Fibroblast of lung (primary cell): Measurements from ENCODE around the gene SERHL2. TPM values are rescaled to one million over a fixed set of nuclear protein-coding genes. Genes with fewer than 3 reads are reported as not detected.
"Not testable (repeated sequence)": the region's sequence is repeated elsewhere in the genome, so short reads cannot be mapped to it uniquely, and the experiment has no call there.

Source experiments
- DNase-seq, 2 donors: peaks; one replicate each; pipeline versions ENCODE4 v3.0.0 to v3.0.0-alpha.2; 2010; ENCODE audit warnings: low read depth in 2 of 2
- H2AFZ ChIP-seq: 2 replicates; pipeline ENCODE4 v1.5.1; 2012; ENCODE audit warnings: low read length, control low read depth, inconsistent platforms
- H3K27ac ChIP-seq: 2 replicates; pipeline ENCODE4 v1.5.1; 2011; ENCODE audit warnings: low read length, control low read depth; ENCODE audit not compliant: insufficient read depth
- H3K27me3 ChIP-seq: 2 replicates; pipeline ENCODE4 v1.5.1; 2011; ENCODE audit warnings: mild to moderate bottlenecking, low read length; ENCODE audit not compliant: control insufficient read depth, insufficient read depth
- H3K36me3 ChIP-seq: 2 replicates; pipeline ENCODE4 v1.5.1; 2011; ENCODE audit warnings: low read length; ENCODE audit not compliant: control insufficient read depth, insufficient read depth
- H3K4me1 ChIP-seq: 2 replicates; pipeline ENCODE4 v1.5.1; 2011; ENCODE audit warnings: low read length; ENCODE audit not compliant: control insufficient read depth, insufficient read depth; ENCODE audit errors: extremely low read depth
- H3K4me2 ChIP-seq: 2 replicates; pipeline ENCODE4 v1.5.1; 2011; ENCODE audit warnings: low read length, control low read depth; ENCODE audit not compliant: insufficient read depth; ENCODE audit errors: extremely low read depth
- H3K4me3 ChIP-seq, 4 experiments: fragments of 200-600 bp in 1 of 4; sonication (generic) in 1 of 4; replicated peaks in 1 of 4; 2 replicates each; pipeline ENCODE4 v1.5.1; 2011 to 2016; ENCODE audit warnings: low read length in 4 of 4, low read depth in 3 of 4, mild to moderate bottlenecking in 3 of 4, control low read depth in 2 of 4, inconsistent platforms in 1 of 4, mixed read lengths in 1 of 4; ENCODE audit not compliant: insufficient read depth in 1 of 4; ENCODE audit errors: control extremely low read depth in 1 of 4
- H3K79me2 ChIP-seq: 2 replicates; pipeline ENCODE4 v1.5.1; 2012; ENCODE audit warnings: mild to moderate bottlenecking, low read length, inconsistent platforms; ENCODE audit not compliant: control insufficient read depth, insufficient read depth
- H3K9ac ChIP-seq: 2 replicates; pipeline ENCODE4 v1.5.1; 2011; ENCODE audit warnings: mild to moderate bottlenecking, low read length, control low read depth; ENCODE audit not compliant: insufficient read depth
- H3K9me3 ChIP-seq: 2 replicates; pipeline ENCODE4 v1.5.1; 2012; ENCODE audit warnings: low read depth, low read length; ENCODE audit not compliant: control insufficient read depth, insufficient read depth
- H4K20me1 ChIP-seq: 2 replicates; pipeline ENCODE4 v1.5.1; 2011; ENCODE audit warnings: low read length; ENCODE audit not compliant: control insufficient read depth, insufficient read depth; ENCODE audit errors: extremely low read depth
- CTCF ChIP-seq, 2 donors: IDR thresholded peaks in 1 of 2; conservative IDR thresholded peaks in 1 of 2; 1 replicate in 1 of 2; 2 replicates in 1 of 2; pipeline ENCODE4 v1.5.1; 2011 to 2012; ENCODE audit warnings: low read length in 2 of 2, control low read depth in 1 of 2, inconsistent platforms in 1 of 2, low read depth in 1 of 2, mild to moderate bottlenecking in 1 of 2
- EZH2 ChIP-seq: IDR thresholded peaks from 2 replicates; pipeline ENCODE4 v1.5.1; 2012; ENCODE audit warnings: low read length, control low read depth, mild to moderate bottlenecking; ENCODE audit errors: missing control alignments
- polyA plus RNA-seq, 2 donors: library from polyadenylated mRNA; depleted of rRNA in 1 of 2; stranded (reverse) in 1 of 2; unstranded in 1 of 2; fragments of >200 nt; gene quantifications; 2 replicates each; pipeline ENCODE4 v1.2.1, GENCODE V29; 2011 to 2012; ENCODE audit warnings: missing spikeins in 1 of 2
- total RNA-seq: library from RNA; depleted of rRNA; stranded (reverse); fragments of >200 nt; gene quantifications from 2 replicates; pipeline ENCODE4 v1.2.1, GENCODE V29; 2014

SERHL2 gene
- total and polyA plus RNA-seq, 2 donors (not counting 1 experiment from before 2014, with no cell fraction given), result 4.6 to 5.5 TPM

GRCh38 chr22:42574468-42574867, 20.7 kb downstream of the SERHL2 start:
- H3K27me3 ChIP-seq, H4K20me1 ChIP-seq, H3K4me3 ChIP-seq, H3K27ac ChIP-seq, H3K9ac ChIP-seq, H3K9me3 ChIP-seq, H3K36me3 ChIP-seq, H3K79me2 ChIP-seq, DNase-seq, H2AFZ ChIP-seq, H3K4me2 ChIP-seq, H3K4me1 ChIP-seq: not testable (repeated sequence)

- H2AFZ ChIP-seq, H3K79me2 ChIP-seq, H3K9me3 ChIP-seq, H3K27ac ChIP-seq, H3K9ac ChIP-seq, H3K36me3 ChIP-seq, H3K4me2 ChIP-seq, H4K20me1 ChIP-seq, DNase-seq, H3K4me1 ChIP-seq, H3K27me3 ChIP-seq, H3K4me3 ChIP-seq: not testable (repeated sequence)
Observed at GRCh38 chr22:42575996-42576574, 22.3 kb downstream of the SERHL2 start.

GRCh38 chr22:42577141-42577540, 23.4 kb downstream of the SERHL2 start:
- H3K4me3 ChIP-seq, H3K9ac ChIP-seq, H3K27me3 ChIP-seq, H3K9me3 ChIP-seq, DNase-seq, H3K4me1 ChIP-seq, H3K79me2 ChIP-seq, H3K36me3 ChIP-seq, H3K4me2 ChIP-seq, H4K20me1 ChIP-seq, H3K27ac ChIP-seq, H2AFZ ChIP-seq: not testable (repeated sequence)

- Histone ChIP-seq H4K20me1 (no peaks in the 10 kb centered on the region), H3K4me1 (no peaks in the 10 kb centered on the region), H3K36me3 (peaks cover 3% of the 10 kb centered on the region), H3K9ac (no peak overlapping the region), H3K27me3 (no peaks in the 10 kb centered on the region), H2AFZ (no peak overlapping the region), H3K9me3 (no peaks in the 10 kb centered on the region), H3K4me3 (no peak overlapping the region), H3K79me2 (peaks cover 2% of the 10 kb centered on the region), H3K4me2 (no peak overlapping the region), H3K27ac (no peak overlapping the region)
- TF ChIP-seq EZH2 (no peak), CTCF (conservative IDR thresholded peaks at IDR 0.05 in 1 of 2, IDR thresholded peaks at IDR 0.05 in 1 of 2; ENCODE audit: low read depth in 1 of 2, low read length in 2 of 2) (no peak)
- DNase-seq, result no peak
Observed at GRCh38 chr22:42577623-42578240, 24.0 kb downstream of the SERHL2 start.

- not testable (repeated sequence) for H3K4me2 ChIP-seq, H2AFZ ChIP-seq, H3K79me2 ChIP-seq, H3K36me3 ChIP-seq, H3K27ac ChIP-seq, H3K9ac ChIP-seq, H3K4me3 ChIP-seq, DNase-seq, H3K9me3 ChIP-seq, H3K4me1 ChIP-seq, H4K20me1 ChIP-seq, H3K27me3 ChIP-seq
Observed at GRCh38 chr22:42580040-42580439, 26.3 kb downstream of the SERHL2 start.

GRCh38 chr22:42581194-42581761, 27.5 kb downstream of the SERHL2 start:
- H3K4me1 ChIP-seq, H2AFZ ChIP-seq, H3K79me2 ChIP-seq, H3K27ac ChIP-seq, H3K27me3 ChIP-seq, DNase-seq, H3K9me3 ChIP-seq, H4K20me1 ChIP-seq: not testable (repeated sequence)
- Histone ChIP-seq H3K36me3 (peaks cover 10% of the 10 kb centered on the region), H3K4me2 (peak overlapping the region; percentile 35), H3K4me3 (peak overlapping the region; percentile 64 to 76 (median 69)), H3K9ac (peak overlapping the region; percentile 71)
